ENCODE results near the gene TENT5C.

Gene TENT5C

DNA sequence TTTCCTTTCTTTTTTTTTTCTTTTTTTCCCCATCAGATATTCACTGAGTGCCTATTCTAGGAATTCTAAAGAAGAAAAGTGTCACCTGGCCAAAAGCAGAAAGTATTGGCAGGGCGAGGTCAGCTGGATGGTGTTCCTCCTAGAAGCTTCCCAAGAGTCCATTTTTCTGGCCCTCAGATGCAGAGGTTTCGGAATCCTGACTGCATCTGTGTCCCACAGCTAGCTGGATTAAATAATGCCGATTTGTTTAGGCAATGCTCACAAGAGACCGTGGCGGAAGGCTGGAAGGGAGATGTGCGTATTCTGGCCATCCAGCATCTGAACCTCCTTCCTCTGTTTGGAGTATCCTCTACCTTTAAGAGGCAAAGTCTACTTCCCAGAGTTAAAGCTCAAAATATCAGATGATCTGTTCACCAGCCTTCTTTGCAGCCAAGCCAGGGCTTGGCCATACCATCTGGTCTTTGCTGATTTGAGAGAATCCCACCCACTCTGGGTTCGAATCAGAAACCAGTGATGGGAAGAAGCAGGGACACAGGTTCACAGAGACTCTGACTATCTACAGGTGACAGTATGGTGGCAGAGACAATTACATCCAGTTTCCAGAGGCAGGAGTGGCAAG lies 5.4 kb upstream of the TENT5C start:
- no peak overlapping the region for H3K9ac ChIP-seq (ENCODE audit: insufficient read length, low read depth)
- H3K9me3 ChIP-seq (ENCODE audit: insufficient read depth, low read length), result no peaks in the 10 kb centered on the region
- no peaks in the 10 kb centered on the region for H3K36me3 ChIP-seq (ENCODE audit: insufficient read depth, insufficient read length, low read length)
- H3K4me1 ChIP-seq (ENCODE audit: insufficient read depth, insufficient read length), result no peaks in the 10 kb centered on the region
- DNase-seq (ENCODE audit: low read depth, low spot score), result no peak
- TF ChIP-seq YY1 (IDR thresholded peaks at IDR 0.05; ENCODE audit: insufficient read depth, insufficient read length), result no peak
- TF ChIP-seq SUZ12 (IDR thresholded peaks at IDR 0.05; ENCODE audit: extremely low read depth, insufficient read depth, insufficient read length), result no peak
- TF ChIP-seq ZNF274 (IDR thresholded peaks at IDR 0.05; ENCODE audit: low read depth, low read length), result no peak
- peaks cover 27% of the 10 kb centered on the region for H3K27me3 ChIP-seq (ENCODE audit: insufficient read depth, insufficient read length)
- H3K4me3 ChIP-seq (ENCODE audit: insufficient read length, low read depth), result no peak overlapping the region

DNA sequence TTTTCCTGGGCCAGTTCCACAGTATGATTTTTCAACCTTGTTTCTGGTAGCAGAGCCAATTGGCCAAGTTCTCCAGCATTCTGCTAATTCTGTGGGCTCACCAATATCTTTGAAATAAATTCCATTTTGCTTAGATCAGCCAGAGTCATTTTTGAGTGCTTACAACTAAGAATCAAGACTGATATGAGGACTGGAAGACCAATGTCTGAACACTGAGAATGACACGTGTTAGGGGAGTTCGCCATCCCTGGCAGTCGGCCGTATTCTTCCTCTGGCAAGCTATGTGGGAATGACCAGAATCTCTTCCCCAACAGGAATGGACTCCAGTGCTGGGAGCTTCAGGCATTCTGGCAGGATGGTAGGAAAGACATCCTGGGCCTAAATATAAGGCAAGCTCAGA lies 4.9 kb upstream of the TENT5C start:
- Histone ChIP-seq H3K9me3 (ENCODE audit: insufficient read depth, low read length) (no peaks in the 10 kb centered on the region), H3K9ac (ENCODE audit: insufficient read length, low read depth) (no peak overlapping the region), H3K4me3 (ENCODE audit: insufficient read length, low read depth) (no peak overlapping the region), H3K36me3 (ENCODE audit: insufficient read depth, insufficient read length, low read length) (no peaks in the 10 kb centered on the region), H3K27me3 (ENCODE audit: insufficient read depth, insufficient read length) (peaks cover 28% of the 10 kb centered on the region), H3K4me1 (ENCODE audit: insufficient read depth, insufficient read length) (no peaks in the 10 kb centered on the region)
- TF ChIP-seq ZNF274 (IDR thresholded peaks at IDR 0.05; ENCODE audit: low read depth, low read length) (no peak), SUZ12 (IDR thresholded peaks at IDR 0.05; ENCODE audit: extremely low read depth, insufficient read depth, insufficient read length) (no peak), YY1 (IDR thresholded peaks at IDR 0.05; ENCODE audit: insufficient read depth, insufficient read length) (no peak)
- DNase-seq (ENCODE audit: low read depth, low spot score), result no peak

DNA sequence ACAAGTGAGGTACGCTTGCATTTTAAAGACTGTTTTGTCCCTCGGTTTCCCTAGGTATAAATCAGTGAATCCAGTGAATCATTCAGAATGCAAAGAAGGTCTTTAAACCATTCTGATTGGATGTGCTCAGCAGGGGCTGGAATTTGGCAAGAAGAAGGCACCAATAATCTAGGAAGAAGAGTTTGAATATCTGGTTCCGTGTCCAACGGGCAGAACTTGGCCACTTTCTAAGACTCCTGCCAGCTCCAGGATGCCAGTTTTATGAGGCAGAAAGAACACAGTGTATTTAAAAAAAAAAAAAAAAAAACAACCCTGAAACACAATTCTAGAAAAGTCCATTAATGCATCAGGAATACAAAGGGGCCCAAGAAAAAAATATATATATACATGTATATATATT lies 3.0 kb upstream of the TENT5C start:
- H3K36me3 ChIP-seq (ENCODE audit: insufficient read depth, insufficient read length, low read length), result no peaks in the 10 kb centered on the region
- peaks cover 4% of the 10 kb centered on the region for H3K4me1 ChIP-seq (ENCODE audit: insufficient read depth, insufficient read length)
- TF ChIP-seq YY1 (IDR thresholded peaks at IDR 0.05; ENCODE audit: insufficient read depth, insufficient read length), result no peak
- no peak for TF ChIP-seq ZNF274 (IDR thresholded peaks at IDR 0.05; ENCODE audit: low read depth, low read length)
- no peak for TF ChIP-seq SUZ12 (IDR thresholded peaks at IDR 0.05; ENCODE audit: extremely low read depth, insufficient read depth, insufficient read length)
- H3K4me3 ChIP-seq (ENCODE audit: insufficient read length, low read depth), result no peak overlapping the region
- DNase-seq (ENCODE audit: low read depth, low spot score), result no peak
- peaks cover 42% of the 10 kb centered on the region for H3K27me3 ChIP-seq (ENCODE audit: insufficient read depth, insufficient read length)
- H3K9me3 ChIP-seq (ENCODE audit: insufficient read depth, low read length), result no peaks in the 10 kb centered on the region
- H3K9ac ChIP-seq (ENCODE audit: insufficient read length, low read depth), result no peak overlapping the region

DNA sequence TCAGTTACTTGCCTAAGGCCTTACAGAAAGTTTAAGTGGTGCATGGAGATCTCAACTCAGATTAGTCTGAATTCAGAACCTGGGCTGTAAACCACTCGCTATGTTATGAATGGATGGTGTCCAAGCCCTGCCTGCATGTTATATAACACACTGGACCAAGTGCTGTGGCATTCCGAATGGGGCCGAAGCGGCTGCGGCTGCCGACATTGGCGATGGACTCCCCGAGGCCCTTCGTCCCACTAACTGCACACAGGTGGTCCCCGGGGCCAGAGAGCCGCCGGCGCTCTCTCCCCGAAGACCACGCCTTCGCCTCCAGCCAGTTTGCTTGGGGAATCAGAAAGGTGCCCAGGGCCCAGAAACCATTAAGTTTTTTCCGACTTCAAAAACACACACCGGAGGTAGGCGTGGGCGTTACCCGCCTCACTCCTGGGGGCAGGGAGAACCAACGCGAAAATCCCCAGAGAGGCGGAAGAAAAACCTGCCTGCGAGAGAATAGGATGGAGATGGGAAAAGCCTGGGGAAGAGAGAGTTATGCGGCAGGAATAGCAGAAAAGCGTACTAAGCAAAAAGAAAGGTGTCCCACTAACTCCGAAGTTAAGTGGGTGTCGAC lies 579 bp upstream of the TENT5C start:
- TF ChIP-seq YY1 (IDR thresholded peaks at IDR 0.05; ENCODE audit: insufficient read depth, insufficient read length) (no peak), SUZ12 (IDR thresholded peaks at IDR 0.05; ENCODE audit: extremely low read depth, insufficient read depth, insufficient read length) (no peak), ZNF274 (IDR thresholded peaks at IDR 0.05; ENCODE audit: low read depth, low read length) (no peak)
- Histone ChIP-seq H3K9ac (ENCODE audit: insufficient read length, low read depth) (peak overlapping the region; percentile 74), H3K4me1 (ENCODE audit: insufficient read depth, insufficient read length) (peaks cover 12% of the 10 kb centered on the region), H3K9me3 (ENCODE audit: insufficient read depth, low read length) (no peaks in the 10 kb centered on the region), H3K36me3 (ENCODE audit: insufficient read depth, insufficient read length, low read length) (no peaks in the 10 kb centered on the region), H3K4me3 (ENCODE audit: insufficient read length, low read depth) (peak overlapping the region; percentile 60), H3K27me3 (ENCODE audit: insufficient read depth, insufficient read length) (peaks cover 42% of the 10 kb centered on the region)
- DNase-seq (ENCODE audit: low read depth, low spot score), result peak; percentile 16

DNA sequence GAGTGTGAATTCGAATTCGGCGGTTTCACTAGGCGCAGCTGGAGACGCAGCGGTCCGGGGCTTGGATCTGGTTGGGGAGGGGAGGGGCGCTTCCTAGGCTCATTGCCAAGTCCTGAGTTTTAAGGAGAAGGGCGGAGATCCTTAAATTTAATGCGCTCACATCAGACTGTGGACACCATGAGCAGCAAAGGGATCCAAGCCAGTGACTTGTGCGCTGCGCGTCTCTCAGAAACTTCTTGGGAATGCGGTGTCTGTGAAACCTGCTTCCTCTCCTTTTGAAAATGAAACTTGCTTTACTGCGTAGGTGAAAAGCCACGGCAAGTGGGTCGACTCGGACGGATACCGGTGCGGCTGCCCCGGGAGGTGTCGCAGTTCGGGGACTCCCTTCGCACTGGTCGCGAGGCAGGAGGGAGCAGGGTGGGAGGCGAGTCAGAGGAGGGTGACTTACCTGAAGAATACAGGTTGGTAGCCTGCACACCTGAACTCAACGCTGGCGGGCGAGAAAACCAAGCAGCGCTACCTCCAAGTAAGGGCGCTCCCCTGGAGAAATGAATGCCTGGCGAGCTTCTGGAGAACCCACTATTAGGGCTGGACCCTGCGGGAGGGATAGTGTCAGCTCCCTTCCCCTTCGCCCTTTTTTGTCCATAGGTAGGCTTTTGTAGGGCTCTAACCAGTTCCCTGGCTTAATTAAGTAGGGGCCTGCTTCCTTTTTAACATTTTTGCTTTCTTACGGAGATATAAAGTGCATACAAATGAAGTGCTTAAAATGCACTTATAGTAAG lies 992 bp downstream of the TENT5C start:
- no peaks in the 10 kb centered on the region for H3K9me3 ChIP-seq (ENCODE audit: insufficient read depth, low read length)
- peaks cover 12% of the 10 kb centered on the region for H3K4me1 ChIP-seq (ENCODE audit: insufficient read depth, insufficient read length)
- no peaks in the 10 kb centered on the region for H3K36me3 ChIP-seq (ENCODE audit: insufficient read depth, insufficient read length, low read length)
- H3K9ac ChIP-seq (ENCODE audit: insufficient read length, low read depth), result peak overlapping the region; percentile 79
- peak; percentile 32 for DNase-seq (ENCODE audit: low read depth, low spot score)
- H3K27me3 ChIP-seq (ENCODE audit: insufficient read depth, insufficient read length), result peaks cover 39% of the 10 kb centered on the region
- TF ChIP-seq ZNF274 (IDR thresholded peaks at IDR 0.05; ENCODE audit: low read depth, low read length), result no peak
- TF ChIP-seq YY1 (IDR thresholded peaks at IDR 0.05; ENCODE audit: insufficient read depth, insufficient read length), result no peak
- no peak for TF ChIP-seq SUZ12 (IDR thresholded peaks at IDR 0.05; ENCODE audit: extremely low read depth, insufficient read depth, insufficient read length)
- peak overlapping the region; percentile 78 for H3K4me3 ChIP-seq (ENCODE audit: insufficient read length, low read depth)

DNA sequence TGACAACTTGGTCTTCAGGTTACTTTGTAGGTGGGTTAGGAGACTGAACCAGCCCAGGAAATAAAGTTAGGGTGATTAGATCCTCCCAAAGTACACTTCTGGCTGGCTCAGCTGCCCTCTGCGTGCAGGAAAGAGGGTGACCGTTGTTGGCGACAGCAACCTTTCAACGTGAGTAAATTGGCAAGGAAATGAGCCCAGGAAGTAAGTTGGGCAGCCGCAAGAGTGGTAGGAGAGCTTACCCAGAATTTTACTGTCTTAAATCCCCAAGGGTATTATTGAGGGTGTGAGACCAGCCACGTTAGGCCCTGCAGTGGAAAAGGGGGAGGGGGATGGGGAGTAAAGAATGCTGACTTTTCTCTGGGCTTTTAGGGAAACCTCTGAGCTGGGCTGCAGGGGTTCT lies 1.6 kb downstream of the TENT5C start:
- peaks cover 12% of the 10 kb centered on the region for H3K4me1 ChIP-seq (ENCODE audit: insufficient read depth, insufficient read length)
- peak; percentile 55 for DNase-seq (ENCODE audit: low read depth, low spot score)
- TF ChIP-seq SUZ12 (IDR thresholded peaks at IDR 0.05; ENCODE audit: extremely low read depth, insufficient read depth, insufficient read length) (no peak), ZNF274 (IDR thresholded peaks at IDR 0.05; ENCODE audit: low read depth, low read length) (no peak), YY1 (IDR thresholded peaks at IDR 0.05; ENCODE audit: insufficient read depth, insufficient read length) (no peak)
- no peaks in the 10 kb centered on the region for H3K36me3 ChIP-seq (ENCODE audit: insufficient read depth, insufficient read length, low read length)
- H3K4me3 ChIP-seq (ENCODE audit: insufficient read length, low read depth), result peak overlapping the region; percentile 78
- H3K9ac ChIP-seq (ENCODE audit: insufficient read length, low read depth), result peak overlapping the region; percentile 79
- H3K27me3 ChIP-seq (ENCODE audit: insufficient read depth, insufficient read length), result peaks cover 39% of the 10 kb centered on the region
- H3K9me3 ChIP-seq (ENCODE audit: insufficient read depth, low read length), result no peaks in the 10 kb centered on the region

DNA sequence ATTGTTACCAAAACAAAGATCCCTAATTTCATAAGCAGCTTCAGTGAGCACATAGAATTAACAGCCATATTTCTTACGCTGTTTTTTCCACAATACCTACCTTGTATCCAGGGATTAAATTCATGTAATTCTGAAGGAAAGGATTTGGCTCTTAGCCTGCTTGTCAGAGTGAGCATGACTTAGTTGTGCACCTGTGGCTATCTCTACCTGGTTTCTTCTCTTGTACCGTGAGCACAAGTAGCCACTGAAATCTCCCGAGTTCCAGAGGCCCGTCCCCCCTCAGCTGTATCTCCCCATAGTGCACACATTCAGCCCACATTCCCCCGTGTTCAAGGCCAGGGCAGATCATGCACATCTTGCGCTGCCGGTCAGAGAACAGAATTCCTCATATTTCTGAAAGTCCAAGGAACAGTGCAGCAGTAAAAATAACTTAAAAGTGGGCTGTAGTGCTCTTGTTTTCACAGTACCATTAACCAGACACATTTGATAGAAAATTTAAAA lies 2.3 kb downstream of the TENT5C start:
- peaks cover 12% of the 10 kb centered on the region for H3K4me1 ChIP-seq (ENCODE audit: insufficient read depth, insufficient read length)
- H3K36me3 ChIP-seq (ENCODE audit: insufficient read depth, insufficient read length, low read length), result no peaks in the 10 kb centered on the region
- no peak for TF ChIP-seq YY1 (IDR thresholded peaks at IDR 0.05; ENCODE audit: insufficient read depth, insufficient read length)
- TF ChIP-seq ZNF274 (IDR thresholded peaks at IDR 0.05; ENCODE audit: low read depth, low read length), result no peak
- TF ChIP-seq SUZ12 (IDR thresholded peaks at IDR 0.05; ENCODE audit: extremely low read depth, insufficient read depth, insufficient read length), result no peak
- no peaks in the 10 kb centered on the region for H3K9me3 ChIP-seq (ENCODE audit: insufficient read depth, low read length)
- no peak for DNase-seq (ENCODE audit: low read depth, low spot score)
- no peak overlapping the region for H3K4me3 ChIP-seq (ENCODE audit: insufficient read length, low read depth)
- peaks cover 38% of the 10 kb centered on the region for H3K27me3 ChIP-seq (ENCODE audit: insufficient read depth, insufficient read length)
- no peak overlapping the region for H3K9ac ChIP-seq (ENCODE audit: insufficient read length, low read depth)

Data from NT2/D1 (cell line).